M059J (cell line): ENCODE results near the gene TFEB. TPM values are rescaled to one million over a fixed set of nuclear protein-coding genes. Genes with fewer than 3 reads are reported as not detected.

ENCODE experiments used
- DNase-seq: peaks from one replicate; pipeline ENCODE4 v3.0.0-alpha.2; 2012; ENCODE audit warnings: low read depth
- total RNA-seq: library from RNA; depleted of rRNA; stranded (reverse); fragments of >200 nt; shearing (Covaris generic); gene quantifications from 2 replicates; pipeline ENCODE4 v1.2.3, GENCODE V29; 2014

TFEB gene
- total RNA-seq, 1 experiment from 2014 or later = 7.2 TPM

- peak; percentile 89 for DNase-seq
These were observed 11.7 kb downstream of the TFEB start for GRCh38 chr6:41723530-41724227.

- DNase-seq = no peak
These were observed 12.4 kb downstream of the TFEB start for GRCh38 chr6:41722969-41723529.

GRCh38 chr6:41721414-41721813, 14.0 kb downstream of the TFEB start:
- no peak for DNase-seq

- no peak for DNase-seq
These were observed 14.6 kb downstream of the TFEB start for GRCh38 chr6:41720783-41721182.

GRCh38 chr6:41720262-41720620, 15.2 kb downstream of the TFEB start:
- no peak for DNase-seq

GRCh38 chr6:41719436-41720261, 15.8 kb downstream of the TFEB start:
- DNase-seq = no peak

- no peak for DNase-seq
These were observed 16.6 kb downstream of the TFEB start for GRCh38 chr6:41718828-41719227.

GRCh38 chr6:41717392-41717736, 18.0 kb downstream of the TFEB start:
- no peak for DNase-seq

- DNase-seq = no peak
These were observed 18.7 kb downstream of the TFEB start for GRCh38 chr6:41716516-41717391.

GRCh38 chr6:41715795-41716515, 19.5 kb downstream of the TFEB start:
- DNase-seq = no peak

GRCh38 chr6:41714556-41715273, 20.7 kb downstream of the TFEB start:
- DNase-seq = no peak

GRCh38 chr6:41713650-41714291, 21.6 kb downstream of the TFEB start:
- DNase-seq = no peak

- DNase-seq = peak; percentile 97
These were observed 22.2 kb downstream of the TFEB start for GRCh38 chr6:41713159-41713649.

- no peak for DNase-seq
These were observed 22.7 kb downstream of the TFEB start for GRCh38 chr6:41712651-41713103.

GRCh38 chr6:41711323-41712038, 23.9 kb downstream of the TFEB start:
- DNase-seq = no peak

GRCh38 chr6:41709375-41709774, 26.0 kb downstream of the TFEB start:
- DNase-seq = no peak

- DNase-seq = no peak
These were observed 26.6 kb downstream of the TFEB start for GRCh38 chr6:41708856-41709255.

- no peak for DNase-seq
These were observed 27.7 kb downstream of the TFEB start for GRCh38 chr6:41707565-41708200.
